B cell (primary cell): ENCODE data around the gene GSTA1. TPM values are rescaled to one million over a fixed set of nuclear protein-coding genes. Genes with fewer than 3 reads are reported as not detected.

Source experiments
- ATAC-seq: fragments of 200-7000 bp; cut with Tn5 transposase; one replicate; pipeline ENCODE4 v1.10.0; 2021; ENCODE audit warnings: low read depth, mild to moderate bottlenecking, moderate number of reproducible peaks, moderate library complexity
- CTCF ChIA-PET: fragments of 350-600 bp; sonication (Branson Sonifier 250); formaldehyde crosslinking; loops from one replicate; lab custom pipeline; 2021; ENCODE audit warnings: antibody characterized with exemption, inconsistent platforms; lab: Charles Lee
- POLR2A ChIA-PET: fragments of 350-600 bp; sonication (Branson Sonifier 250); formaldehyde crosslinking; loops from one replicate; lab custom pipeline; 2021; ENCODE audit warnings: antibody characterized with exemption; lab: Charles Lee
- DNase-seq: peaks from one replicate; pipeline ENCODE4 v3.0.0; 2013
- H2AFZ ChIP-seq: 2 replicates; pipeline ENCODE4 v1.6.1; 2012; ENCODE audit warnings: mild to moderate bottlenecking, low read depth, low read length; ENCODE audit not compliant: insufficient read depth, poor library complexity, severe bottlenecking
- H3K27ac ChIP-seq, 2 donors: 1 replicate in 1 of 2; 2 replicates in 1 of 2; pipeline ENCODE4 v1.5.1; 2012 to 2013; ENCODE audit warnings: low read length in 2 of 2, mild to moderate bottlenecking in 2 of 2, moderate library complexity in 1 of 2
- H3K27me3 ChIP-seq, 4 experiments: fragments of 200-600 bp in 1 of 4; sonication (generic) in 1 of 4; replicated peaks in 1 of 4; 1 replicate in 2 of 4; 2 replicates in 2 of 4; pipeline versions ENCODE4 v1.6.1 to v1.7.0; 2013 to 2016; ENCODE audit warnings: low read length in 3 of 4, mild to moderate bottlenecking in 2 of 4, mixed read lengths in 1 of 4, moderate library complexity in 1 of 4; ENCODE audit not compliant: insufficient read depth in 4 of 4, control insufficient read depth in 3 of 4; ENCODE audit errors: control extremely low read depth in 1 of 4
- H3K36me3 ChIP-seq, 2 experiments: replicated peaks in 1 of 2; 1 replicate in 1 of 2; 2 replicates in 1 of 2; pipeline versions ENCODE4 v1.6.1 to v1.7.1; 2013; ENCODE audit warnings: low read length in 1 of 2; ENCODE audit not compliant: insufficient read depth in 2 of 2, control insufficient read depth in 1 of 2; ENCODE audit errors: control extremely low read depth in 1 of 2, extremely low read depth in 1 of 2
- H3K4me1 ChIP-seq, 2 donors: fragments of 200-600 bp in 1 of 2; sonication (generic) in 1 of 2; 1 replicate in 1 of 2; 2 replicates in 1 of 2; pipeline versions ENCODE4 v1.5.1 to v1.6.1; 2013 to 2017; ENCODE audit warnings: low read length in 2 of 2; ENCODE audit not compliant: control insufficient read depth in 2 of 2, insufficient read depth in 2 of 2
- H3K4me2 ChIP-seq: replicated peaks from 2 replicates; pipeline ENCODE3; 2012; ENCODE audit warnings: mild to moderate bottlenecking, low read depth, low read length; ENCODE audit not compliant: poor library complexity, severe bottlenecking
- H3K4me3 ChIP-seq, 5 experiments: fragments of 200-600 bp in 1 of 5; sonication (generic) in 1 of 5; 1 replicate in 3 of 5; 2 replicates in 2 of 5; pipeline versions ENCODE4 v1.5.1 to v1.7.0; 2011 to 2016; ENCODE audit warnings: low read length in 4 of 5, mild to moderate bottlenecking in 4 of 5, low read depth in 2 of 5, control low read depth in 1 of 5, moderate library complexity in 1 of 5; ENCODE audit not compliant: insufficient read depth in 1 of 5; ENCODE audit errors: control extremely low read depth in 1 of 5, extremely low read depth in 1 of 5
- H3K79me2 ChIP-seq: fragments of 200-600 bp; sonication (generic); one replicate; pipeline ENCODE4 v1.6.0; 2016; ENCODE audit warnings: low read length; ENCODE audit not compliant: control insufficient read depth, insufficient read depth
- H3K9ac ChIP-seq: fragments of 200-600 bp; sonication (generic); 2 replicates; pipeline ENCODE4 v1.6.1; 2017; ENCODE audit warnings: mild to moderate bottlenecking, low read length, moderate library complexity
- H3K9me3 ChIP-seq, 3 donors: one replicate each; pipeline versions ENCODE4 v1.6.1 to v1.7.1; 2013; ENCODE audit warnings: low read length in 2 of 3; ENCODE audit not compliant: control insufficient read depth in 2 of 3, insufficient read depth in 1 of 3; ENCODE audit errors: control extremely low read depth in 1 of 3
- H4K20me1 ChIP-seq: 2 replicates; pipeline ENCODE4 v1.6.0; 2012; ENCODE audit warnings: mild to moderate bottlenecking, low read length; ENCODE audit not compliant: insufficient read depth, control insufficient read depth, poor library complexity, severe bottlenecking
- H3K27ac Mint-ChIP-seq: one replicate; pipeline ENCODE4 v1.8.0; 2021; ENCODE audit warnings: mixed read lengths
- H3K27me3 Mint-ChIP-seq: one replicate; pipeline ENCODE4 v1.8.0; 2021; ENCODE audit warnings: mixed read lengths
- H3K4me1 Mint-ChIP-seq: one replicate; pipeline ENCODE4 v1.8.0; 2021; ENCODE audit warnings: mixed read lengths
- H3K4me3 Mint-ChIP-seq: one replicate; pipeline ENCODE4 v1.8.0; 2021; ENCODE audit warnings: mixed read lengths
- H3K9me3 Mint-ChIP-seq: one replicate; pipeline ENCODE4 v1.8.0; 2022; ENCODE audit warnings: mixed read lengths; ENCODE audit not compliant: insufficient read depth
- EZH2 ChIP-seq: IDR thresholded peaks from 2 replicates; pipeline ENCODE4 v1.6.1; 2012; ENCODE audit warnings: borderline replicate concordance, low read depth, mild to moderate bottlenecking, moderate library complexity, low read length; ENCODE audit not compliant: insufficient read depth, poor library complexity, severe bottlenecking
- WGBS: methylation state at CpG from one replicate; pipeline ENCODE4 v1.1.5; 2013; ENCODE audit warnings: missing lambda C conversion rate; ENCODE audit not compliant: insufficient coverage; 5-methylcytosine and 5-hydroxymethylcytosine counted together
- intact Hi-C: fragments of 100-400 bp; cut with micrococcal nuclease; formaldehyde crosslinking; loops from one replicate; pipeline ENCODE4 v1.10.0; 2022
- polyA plus RNA-seq: library from polyadenylated mRNA; depleted of rRNA; stranded (reverse); fragments of >200 nt; gene quantifications from 2 replicates; pipeline ENCODE4 v1.2.3, GENCODE V29; 2012
- total RNA-seq, 2 donors: library from RNA; stranded (reverse); fragments of 120-200 nt in 1 of 2; gene quantifications; 1 replicate in 1 of 2; 2 replicates in 1 of 2; pipeline versions ENCODE4 v1.2.3 to v1.2.4, GENCODE V29; 2013 to 2022
- TF ChIP-seq, protein P1 (sequence below): fragments of 200-600 bp; IDR thresholded peaks from one replicate; pipeline ENCODE4 v1.8.0; 2022; ENCODE audit warnings: antibody characterized with exemption, mild to moderate bottlenecking

The GSTA1 gene
- total and polyA plus RNA-seq, 2 donors (not counting 1 experiment from before 2014, with no cell fraction given) = not detected

GRCh38 chr6:52840763-52841585 is 37.4 kb upstream of the GSTA1 start, which contains the start of gene GSTA5:
Gene GSTA5, minus strand, starts transcription at chr6:52840813.
- DNase-seq (no peak), ATAC-seq (no peak)
- intact Hi-C loops = no loop called here
- no peaks in the 10 kb centered on the region for H3K36me3 ChIP-seq
- no peaks in the 10 kb centered on the region for H3K9me3 ChIP-seq
- no peaks in the 10 kb centered on the region for H3K4me1 Mint-ChIP-seq
- no peak for TF ChIP-seq EZH2
- TF ChIP-seq, protein P1, sequence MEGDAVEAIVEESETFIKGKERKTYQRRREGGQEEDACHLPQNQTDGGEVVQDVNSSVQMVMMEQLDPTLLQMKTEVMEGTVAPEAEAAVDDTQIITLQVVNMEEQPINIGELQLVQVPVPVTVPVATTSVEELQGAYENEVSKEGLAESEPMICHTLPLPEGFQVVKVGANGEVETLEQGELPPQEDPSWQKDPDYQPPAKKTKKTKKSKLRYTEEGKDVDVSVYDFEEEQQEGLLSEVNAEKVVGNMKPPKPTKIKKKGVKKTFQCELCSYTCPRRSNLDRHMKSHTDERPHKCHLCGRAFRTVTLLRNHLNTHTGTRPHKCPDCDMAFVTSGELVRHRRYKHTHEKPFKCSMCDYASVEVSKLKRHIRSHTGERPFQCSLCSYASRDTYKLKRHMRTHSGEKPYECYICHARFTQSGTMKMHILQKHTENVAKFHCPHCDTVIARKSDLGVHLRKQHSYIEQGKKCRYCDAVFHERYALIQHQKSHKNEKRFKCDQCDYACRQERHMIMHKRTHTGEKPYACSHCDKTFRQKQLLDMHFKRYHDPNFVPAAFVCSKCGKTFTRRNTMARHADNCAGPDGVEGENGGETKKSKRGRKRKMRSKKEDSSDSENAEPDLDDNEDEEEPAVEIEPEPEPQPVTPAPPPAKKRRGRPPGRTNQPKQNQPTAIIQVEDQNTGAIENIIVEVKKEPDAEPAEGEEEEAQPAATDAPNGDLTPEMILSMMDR = no peak
- H3K4me3 ChIP-seq = no peak within 1 kb of the TSS
- H3K79me2 ChIP-seq = no peaks in the 10 kb centered on the region
- 88% methylated on average over 4 of the region's 5 CpGs for WGBS
- no peak within 1 kb of the TSS for H3K4me2 ChIP-seq
- CTCF ChIA-PET = interaction anchor here (0.6 to 0.7 kb wide), 2 partner anchors 873 to 887 kb away, joined by 3 to 5 read pairs; no protein-coding TSS in a partner anchor
- no peaks in the 10 kb centered on the region for H4K20me1 ChIP-seq
- H3K4me3 Mint-ChIP-seq = no peak within 1 kb of the TSS
- H3K4me1 ChIP-seq = no peaks in the 10 kb centered on the region
- H3K27me3 ChIP-seq = peaks cover 0 to 10% (median 1%) of the 10 kb centered on the region in 4 experiments
- no peak within 1 kb of the TSS for H3K27ac Mint-ChIP-seq
- H2AFZ ChIP-seq = no peak within 1 kb of the TSS
- no peak within 1 kb of the TSS for H3K9ac ChIP-seq
- H3K9me3 Mint-ChIP-seq = no peaks in the 10 kb centered on the region
- H3K27ac ChIP-seq = no peak within 1 kb of the TSS
- H3K27me3 Mint-ChIP-seq = peaks cover 39% of the 10 kb centered on the region
- POLR2A ChIA-PET = no interaction called here
